GM19193 (cell line): Measurements from ENCODE around the gene FCMR.

Experiments
- POLR2A ChIP-seq: IDR thresholded peaks from 4 replicates; pipeline ENCODE4 v1.6.1; 2011; ENCODE audit not compliant: insufficient read depth, insufficient read length; ENCODE audit errors: extremely low read depth

Gene FCMR

GRCh38 chr1:206921772-206922265 is at the start of gene FCMR:
TSS of gene FCMR (minus strand) at chr1:206921941. CDS start at chr1:206921854, 87 bp downstream.
- peak; percentile 72 for TF ChIP-seq POLR2A

- peak; percentile 20 for TF ChIP-seq POLR2A
Measured at GRCh38 chr1:206971029-206971655, 49.4 kb upstream of the FCMR start.

- TF ChIP-seq POLR2A = no peak
Measured at GRCh38 chr1:206970446-206970845, 48.7 kb upstream of the FCMR start, which contains the start of gene FCAMR. TSS of gene FCAMR (minus strand) at chr1:206970460. CDS start at chr1:206970125, 335 bp downstream.

- no peak for TF ChIP-seq POLR2A
Measured at GRCh38 chr1:206969090-206969489, 47.3 kb upstream of the FCMR start.

GRCh38 chr1:206967096-206967849 is 45.5 kb upstream of the FCMR start:
- TF ChIP-seq POLR2A = no peak

- no peak for TF ChIP-seq POLR2A
Measured at GRCh38 chr1:206965781-206966180, 44.0 kb upstream of the FCMR start.

- no peak for TF ChIP-seq POLR2A
Measured at GRCh38 chr1:206963740-206964139, 42.0 kb upstream of the FCMR start.

- no peak for TF ChIP-seq POLR2A
Measured at GRCh38 chr1:206963119-206963712, 41.5 kb upstream of the FCMR start.

- TF ChIP-seq POLR2A = no peak
Measured at GRCh38 chr1:206962272-206962671, 40.5 kb upstream of the FCMR start.

GRCh38 chr1:206961668-206962067 is 39.9 kb upstream of the FCMR start:
- no peak for TF ChIP-seq POLR2A

- TF ChIP-seq POLR2A = no peak
Measured at GRCh38 chr1:206960676-206961386, 39.1 kb upstream of the FCMR start.

GRCh38 chr1:206958144-206958543 is 36.4 kb upstream of the FCMR start:
- TF ChIP-seq POLR2A = no peak

- no peak for TF ChIP-seq POLR2A
Measured at GRCh38 chr1:206957639-206958038, 35.9 kb upstream of the FCMR start.

GRCh38 chr1:206955476-206956451 is 34.0 kb upstream of the FCMR start:
- TF ChIP-seq POLR2A = no peak
